ENCODE results near the gene IMMP1L.

IMMP1L gene

GRCh38 chr11:31419669-31420068 lies 89.8 kb downstream of the IMMP1L start:
- no peaks in the 10 kb centered on the region for H3K4me1 ChIP-seq (ENCODE audit: control insufficient read depth in 1 of 2, insufficient read depth in 1 of 2, low read depth in 1 of 2, low read length in 1 of 2)
- H3K4me3 ChIP-seq (ENCODE audit: low read depth in 1 of 2, low read length in 1 of 2) = no peak overlapping the region
- H3K27ac ChIP-seq = no peak overlapping the region
- H3K36me3 ChIP-seq = no peaks in the 10 kb centered on the region
- no peaks in the 10 kb centered on the region for H3K9me3 ChIP-seq
- TF ChIP-seq CTCF (IDR thresholded peaks at IDR 0.05) = no peak
- H3K27me3 ChIP-seq = no peaks in the 10 kb centered on the region

- Histone ChIP-seq H3K36me3 (no peaks in the 10 kb centered on the region), H3K27ac (no peak overlapping the region), H3K27me3 (no peaks in the 10 kb centered on the region), H3K9me3 (no peaks in the 10 kb centered on the region), H3K4me1 (ENCODE audit: control insufficient read depth in 1 of 2, insufficient read depth in 1 of 2, low read depth in 1 of 2, low read length in 1 of 2) (no peaks in the 10 kb centered on the region), H3K4me3 (ENCODE audit: low read depth in 1 of 2, low read length in 1 of 2) (no peak overlapping the region)
- TF ChIP-seq CTCF (IDR thresholded peaks at IDR 0.05) = no peak
Observed at GRCh38 chr11:31419138-31419537, 90.3 kb downstream of the IMMP1L start.

- no peak for TF ChIP-seq CTCF (IDR thresholded peaks at IDR 0.05)
- no peaks in the 10 kb centered on the region for H3K36me3 ChIP-seq
Observed at GRCh38 chr11:31417816-31418215, 91.6 kb downstream of the IMMP1L start.

GRCh38 chr11:31417357-31417756 lies 92.1 kb downstream of the IMMP1L start:
- no peak overlapping the region for H3K27ac ChIP-seq
- H3K27me3 ChIP-seq = no peaks in the 10 kb centered on the region
- no peaks in the 10 kb centered on the region for H3K36me3 ChIP-seq
- H3K9me3 ChIP-seq = no peaks in the 10 kb centered on the region
- no peak overlapping the region for H3K4me3 ChIP-seq (ENCODE audit: low read depth in 1 of 2, low read length in 1 of 2)
- no peak for TF ChIP-seq CTCF (IDR thresholded peaks at IDR 0.05)
- no peaks in the 10 kb centered on the region for H3K4me1 ChIP-seq (ENCODE audit: control insufficient read depth in 1 of 2, insufficient read depth in 1 of 2, low read depth in 1 of 2, low read length in 1 of 2)

More at GRCh38 chr11:31417816-31418215, 91.6 kb downstream of the IMMP1L start:
- no peak overlapping the region for H3K4me3 ChIP-seq (ENCODE audit: low read depth in 1 of 2, low read length in 1 of 2)
- no peak overlapping the region for H3K27ac ChIP-seq
- H3K27me3 ChIP-seq = no peaks in the 10 kb centered on the region
- no peaks in the 10 kb centered on the region for H3K9me3 ChIP-seq
- H3K4me1 ChIP-seq (ENCODE audit: control insufficient read depth in 1 of 2, insufficient read depth in 1 of 2, low read depth in 1 of 2, low read length in 1 of 2) = no peaks in the 10 kb centered on the region

GRCh38 chr11:31415435-31415834 lies 94.0 kb downstream of the IMMP1L start:
- Histone ChIP-seq H3K4me1 (ENCODE audit: control insufficient read depth in 1 of 2, insufficient read depth in 1 of 2, low read depth in 1 of 2, low read length in 1 of 2) (no peaks in the 10 kb centered on the region), H3K27me3 (no peaks in the 10 kb centered on the region), H3K27ac (no peak overlapping the region), H3K4me3 (ENCODE audit: low read depth in 1 of 2, low read length in 1 of 2) (no peak overlapping the region), H3K9me3 (no peaks in the 10 kb centered on the region), H3K36me3 (no peaks in the 10 kb centered on the region)
- no peak for TF ChIP-seq CTCF (IDR thresholded peaks at IDR 0.05)

GRCh38 chr11:31414338-31414737 lies 95.1 kb downstream of the IMMP1L start:
- no peaks in the 10 kb centered on the region for H3K36me3 ChIP-seq
- no peak overlapping the region for H3K27ac ChIP-seq
- no peaks in the 10 kb centered on the region for H3K9me3 ChIP-seq
- no peak overlapping the region for H3K4me3 ChIP-seq (ENCODE audit: low read depth in 1 of 2, low read length in 1 of 2)
- H3K4me1 ChIP-seq (ENCODE audit: control insufficient read depth in 1 of 2, insufficient read depth in 1 of 2, low read depth in 1 of 2, low read length in 1 of 2) = no peaks in the 10 kb centered on the region
- TF ChIP-seq CTCF (IDR thresholded peaks at IDR 0.05) = no peak
- H3K27me3 ChIP-seq = no peaks in the 10 kb centered on the region
